ENCODE measurements around the gene SORCS3. TPM values are rescaled to one million over a fixed set of nuclear protein-coding genes. Genes with fewer than 3 reads are reported as not detected.

Gene SORCS3
- total and polyA plus RNA-seq, 2 experiments from 2014 or later = not detected

GRCh38 chr10:105262666-105263065 lies 621.6 kb downstream of the SORCS3 start:
- Histone ChIP-seq H3K36me3 (ENCODE audit: low read depth) (no peaks in the 10 kb centered on the region), H3K27me3 (replicated peaks; ENCODE audit: insufficient read depth) (no peaks in the 10 kb centered on the region), H3K4me2 (ENCODE audit: unreplicated experiment) (no peak overlapping the region), H3F3A (ENCODE audit: insufficient read depth) (no peaks in the 10 kb centered on the region), H3K4me1 (ENCODE audit: insufficient read depth) (no peaks in the 10 kb centered on the region), H3K4me3 (no peak overlapping the region), H3K9me2 (ENCODE audit: insufficient read depth) (no peaks in the 10 kb centered on the region), H3K79me2 (ENCODE audit: insufficient read depth) (no peaks in the 10 kb centered on the region), H4K20me1 (ENCODE audit: insufficient read depth) (no peaks in the 10 kb centered on the region), H2AFZ (no peak overlapping the region), H3K9me3 (ENCODE audit: low read depth) (no peaks in the 10 kb centered on the region), H3K9ac (no peak overlapping the region), H3K27ac (no peak overlapping the region)
- TF ChIP-seq EZH2 (IDR thresholded peaks at IDR 0.05; ENCODE audit: insufficient read depth, poor library complexity, severe bottlenecking) (no peak), EZH2phosphoT487 (IDR thresholded peaks at IDR 0.05; ENCODE audit: insufficient read depth, low read depth) (no peak)
- in situ Hi-C loops (cut with MboI) = no loop called here
- WGBS, 2 experiments (ENCODE audit: low coverage in 1 of 2, low lambda C conversion rate in 2 of 2, missing lambda C conversion rate in 2 of 2) = 10 to 18% methylated on average over 2 of the region's 2 CpGs
- DNase-seq = no peak

- no peaks in the 10 kb centered on the region for H3K9me3 ChIP-seq (ENCODE audit: low read depth)
- H3F3A ChIP-seq (ENCODE audit: insufficient read depth) = no peaks in the 10 kb centered on the region
- DNase-seq = no peak
- H3K79me2 ChIP-seq (ENCODE audit: insufficient read depth) = no peaks in the 10 kb centered on the region
- no peaks in the 10 kb centered on the region for H3K4me1 ChIP-seq (ENCODE audit: insufficient read depth)
- no peaks in the 10 kb centered on the region for H4K20me1 ChIP-seq (ENCODE audit: insufficient read depth)
- no peaks in the 10 kb centered on the region for H3K9me2 ChIP-seq (ENCODE audit: insufficient read depth)
- H3K9ac ChIP-seq = no peak overlapping the region
- H3K36me3 ChIP-seq (ENCODE audit: low read depth) = no peaks in the 10 kb centered on the region
- no peak overlapping the region for H3K4me2 ChIP-seq (ENCODE audit: unreplicated experiment)
- H3K27me3 ChIP-seq (replicated peaks; ENCODE audit: insufficient read depth) = no peaks in the 10 kb centered on the region
- H3K27ac ChIP-seq = no peak overlapping the region
- no peak overlapping the region for H2AFZ ChIP-seq
- H3K4me3 ChIP-seq = no peak overlapping the region
- in situ Hi-C loops (cut with MboI) = no loop called here
- 25 to 29% methylated on average over 7 of the region's 7 CpGs for WGBS, 2 experiments (ENCODE audit: low coverage in 1 of 2, low lambda C conversion rate in 2 of 2, missing lambda C conversion rate in 2 of 2)
- TF ChIP-seq EZH2 (IDR thresholded peaks at IDR 0.05; ENCODE audit: insufficient read depth, poor library complexity, severe bottlenecking) (no peak), EZH2phosphoT487 (IDR thresholded peaks at IDR 0.05; ENCODE audit: insufficient read depth, low read depth) (no peak)
Observed at GRCh38 chr10:105266966-105267539, 626.0 kb downstream of the SORCS3 start.

GRCh38 chr10:105268961-105269360 lies 627.9 kb downstream of the SORCS3 start:
- no peak for DNase-seq
- H4K20me1 ChIP-seq (ENCODE audit: insufficient read depth) = no peaks in the 10 kb centered on the region
- 0 to 13% methylated on average over 1 of the region's 1 CpG for WGBS, 2 experiments (ENCODE audit: low coverage in 1 of 2, low lambda C conversion rate in 2 of 2, missing lambda C conversion rate in 2 of 2)
- H3F3A ChIP-seq (ENCODE audit: insufficient read depth) = no peaks in the 10 kb centered on the region
- H3K27ac ChIP-seq = no peak overlapping the region
- no peak overlapping the region for H3K4me3 ChIP-seq
- in situ Hi-C loops (cut with MboI) = no loop called here
- no peak overlapping the region for H2AFZ ChIP-seq
- no peak overlapping the region for H3K4me2 ChIP-seq (ENCODE audit: unreplicated experiment)
- no peak for TF ChIP-seq EZH2phosphoT487 (IDR thresholded peaks at IDR 0.05; ENCODE audit: insufficient read depth, low read depth)
- no peak for TF ChIP-seq EZH2 (IDR thresholded peaks at IDR 0.05; ENCODE audit: insufficient read depth, poor library complexity, severe bottlenecking)
- no peak overlapping the region for H3K9ac ChIP-seq
- no peaks in the 10 kb centered on the region for H3K79me2 ChIP-seq (ENCODE audit: insufficient read depth)
- H3K36me3 ChIP-seq (ENCODE audit: low read depth) = no peaks in the 10 kb centered on the region
- no peaks in the 10 kb centered on the region for H3K9me3 ChIP-seq (ENCODE audit: low read depth)
- H3K4me1 ChIP-seq (ENCODE audit: insufficient read depth) = no peaks in the 10 kb centered on the region
- no peaks in the 10 kb centered on the region for H3K27me3 ChIP-seq (replicated peaks; ENCODE audit: insufficient read depth)
- no peaks in the 10 kb centered on the region for H3K9me2 ChIP-seq (ENCODE audit: insufficient read depth)

- no peak overlapping the region for H3K27ac ChIP-seq
- no peaks in the 10 kb centered on the region for H4K20me1 ChIP-seq (ENCODE audit: insufficient read depth)
- H2AFZ ChIP-seq = no peak overlapping the region
- TF ChIP-seq EZH2phosphoT487 (IDR thresholded peaks at IDR 0.05; ENCODE audit: insufficient read depth, low read depth) (no peak), EZH2 (IDR thresholded peaks at IDR 0.05; ENCODE audit: insufficient read depth, poor library complexity, severe bottlenecking) (no peak)
- H3K4me1 ChIP-seq (ENCODE audit: insufficient read depth) = no peaks in the 10 kb centered on the region
- no peak overlapping the region for H3K9ac ChIP-seq
- H3K9me2 ChIP-seq (ENCODE audit: insufficient read depth) = no peaks in the 10 kb centered on the region
- H3K4me2 ChIP-seq (ENCODE audit: unreplicated experiment) = no peak overlapping the region
- no peak for DNase-seq
- H3K36me3 ChIP-seq (ENCODE audit: low read depth) = no peaks in the 10 kb centered on the region
- 3 to 16% methylated on average over 3 of the region's 3 CpGs for WGBS, 2 experiments (ENCODE audit: low coverage in 1 of 2, low lambda C conversion rate in 2 of 2, missing lambda C conversion rate in 2 of 2)
- no peaks in the 10 kb centered on the region for H3K9me3 ChIP-seq (ENCODE audit: low read depth)
- no peaks in the 10 kb centered on the region for H3K27me3 ChIP-seq (replicated peaks; ENCODE audit: insufficient read depth)
- H3K79me2 ChIP-seq (ENCODE audit: insufficient read depth) = no peaks in the 10 kb centered on the region
- no peaks in the 10 kb centered on the region for H3F3A ChIP-seq (ENCODE audit: insufficient read depth)
- in situ Hi-C loops (cut with MboI) = no loop called here
- H3K4me3 ChIP-seq = no peak overlapping the region
Observed at GRCh38 chr10:105269689-105270088, 628.6 kb downstream of the SORCS3 start.
